Measurements from ENCODE around the gene PRKRA. TPM values are rescaled to one million over a fixed set of nuclear protein-coding genes. Genes with fewer than 3 reads are reported as not detected.

PRKRA gene
- total and polyA plus RNA-seq, 2 of the 13 experiments (the other 11 are each of a cell fraction or from before 2014, with no cell fraction given): 53.1 to 74.7 TPM

DNA sequence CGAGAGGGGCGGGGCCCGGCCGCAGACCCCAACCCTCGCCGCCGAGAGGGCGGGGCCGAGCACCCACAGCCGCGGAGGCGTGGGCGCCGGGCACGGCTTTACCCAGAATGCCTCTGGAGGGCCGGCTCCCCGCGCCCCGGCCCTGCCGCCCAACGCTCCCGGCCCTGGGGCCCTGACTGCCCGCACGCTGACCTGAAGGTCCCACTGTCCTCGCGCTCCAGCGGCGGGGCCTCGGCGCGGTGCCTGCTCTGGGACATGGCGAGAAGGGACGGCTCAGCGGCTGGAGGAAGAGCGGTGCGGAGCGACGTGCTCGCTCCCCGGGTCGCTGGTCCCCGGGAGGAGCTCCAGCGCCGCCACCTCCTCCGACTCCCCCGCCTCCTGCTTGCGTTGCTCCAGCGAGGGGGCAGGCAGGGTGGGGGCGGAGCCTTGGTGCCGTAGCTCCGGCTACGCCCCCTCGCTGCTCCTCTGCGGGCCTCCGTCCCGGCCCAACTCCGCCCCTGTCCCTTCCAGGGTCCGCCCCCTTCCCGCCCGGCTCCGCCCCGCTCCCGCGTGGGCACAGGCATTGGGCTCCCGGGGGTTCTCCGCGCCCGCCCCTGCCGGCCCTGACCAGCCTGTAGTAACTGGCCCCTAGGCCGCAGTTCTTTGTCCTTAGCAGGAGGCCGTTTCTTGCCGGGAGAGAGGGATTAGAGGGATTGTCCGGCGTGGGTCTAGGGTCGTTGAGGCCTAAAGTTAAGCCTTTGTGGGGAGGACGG, at the start of gene PRKRA, which contains the start of gene PJVK (continued):
- TF ChIP-seq RFX3 (CRISPR knock-in tag; IDR thresholded peaks at IDR 0.05) (no peak), ZNF468 (CRISPR knock-in tag; IDR thresholded peaks at IDR 0.05) (0 out of 2 replicates have a peak, but pooled peaks have one; percentile 86), ZNF841 (CRISPR knock-in tag; IDR thresholded peaks at IDR 0.05; ENCODE audit: borderline replicate concordance) (0 out of 2 replicates have a peak, but pooled peaks have one; percentile 65), CHD2 (IDR thresholded peaks at IDR 0.05; ENCODE audit: low read depth, low read length) (no peak), FOSL2 (CRISPR knock-in tag; IDR thresholded peaks at IDR 0.05) (no peak), ZSCAN20 (CRISPR knock-in tag; IDR thresholded peaks at IDR 0.05; ENCODE audit: borderline replicate concordance) (peak; percentile 48), ZNF720 (CRISPR knock-in tag; IDR thresholded peaks at IDR 0.05) (0 out of 2 replicates have a peak, but pooled peaks have one; percentile 80), ZNF724P (CRISPR knock-in tag; IDR thresholded peaks at IDR 0.05; ENCODE audit: borderline replicate concordance) (peak; percentile 92), ZSCAN5A (CRISPR knock-in tag; IDR thresholded peaks at IDR 0.05; ENCODE audit: borderline replicate concordance) (peak; percentile 23; the same call in 1 of the 2 replicates), RFXAP (CRISPR knock-in tag; IDR thresholded peaks at IDR 0.05; ENCODE audit: borderline replicate concordance) (peak; percentile 77), ZNF496 (CRISPR knock-in tag; IDR thresholded peaks at IDR 0.05; ENCODE audit: insufficient replicate concordance) (no peak), STAT5B (CRISPR knock-in tag; IDR thresholded peaks at IDR 0.05) (peak; percentile 87), SMARCC2 (IDR thresholded peaks at IDR 0.05) (no peak), ZNF772 (CRISPR knock-in tag; IDR thresholded peaks at IDR 0.05) (peak; percentile 99), ZNF598 (CRISPR knock-in tag; IDR thresholded peaks at IDR 0.05; ENCODE audit: borderline replicate concordance) (peak; percentile 65; the same call in 1 of the 2 replicates), ERF (CRISPR knock-in tag; IDR thresholded peaks at IDR 0.05) (peak; percentile 96), ONECUT2 (CRISPR knock-in tag; IDR thresholded peaks at IDR 0.05) (no peak; the same call in none of the 2 replicates), NCOA2 (CRISPR knock-in tag; IDR thresholded peaks at IDR 0.05) (peak; percentile 41; the same call in 1 of the 2 replicates), ZSCAN30 (CRISPR knock-in tag; IDR thresholded peaks at IDR 0.05) (no peak), ATF2 (CRISPR knock-in tag; IDR thresholded peaks at IDR 0.05) (peak; percentile 62; the same call in 1 of the 2 replicates), ZNF280D (CRISPR knock-in tag; IDR thresholded peaks at IDR 0.05) (peak; percentile 76)
- TF ChIP-seq, protein P1, sequence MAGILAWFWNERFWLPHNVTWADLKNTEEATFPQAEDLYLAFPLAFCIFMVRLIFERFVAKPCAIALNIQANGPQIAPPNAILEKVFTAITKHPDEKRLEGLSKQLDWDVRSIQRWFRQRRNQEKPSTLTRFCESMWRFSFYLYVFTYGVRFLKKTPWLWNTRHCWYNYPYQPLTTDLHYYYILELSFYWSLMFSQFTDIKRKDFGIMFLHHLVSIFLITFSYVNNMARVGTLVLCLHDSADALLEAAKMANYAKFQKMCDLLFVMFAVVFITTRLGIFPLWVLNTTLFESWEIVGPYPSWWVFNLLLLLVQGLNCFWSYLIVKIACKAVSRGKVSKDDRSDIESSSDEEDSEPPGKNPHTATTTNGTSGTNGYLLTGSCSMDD (CRISPR knock-in tag; IDR thresholded peaks at IDR 0.05): no peak
